ENCODE results near the gene IGF2R.
"Not testable (repeated sequence)": the region's sequence is repeated elsewhere in the genome, so short reads cannot be mapped to it uniquely, and the experiment has no call there.

Gene IGF2R

DNA sequence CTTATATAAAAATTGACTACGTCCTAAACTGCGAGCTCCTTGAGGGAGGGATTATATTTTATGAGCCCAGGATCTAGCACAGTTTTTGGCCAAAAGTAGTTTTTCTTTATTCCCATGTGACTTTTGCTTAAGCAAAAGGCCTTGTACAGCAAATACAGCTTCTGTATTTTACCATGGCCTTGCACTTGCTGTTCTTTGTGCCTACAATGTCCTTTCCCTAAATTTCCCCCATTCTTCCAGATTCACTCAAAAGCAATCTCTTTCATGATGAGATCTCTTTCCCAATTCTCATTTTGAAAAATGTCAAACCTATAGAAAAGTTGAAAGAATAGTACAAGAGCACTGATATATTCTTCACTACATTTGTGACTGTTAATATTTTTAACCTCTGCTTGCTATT lies 4.8 kb upstream of the IGF2R start:
- no peaks in the 10 kb centered on the region for H3K9me3 ChIP-seq (ENCODE audit: control insufficient read depth, low read length)
- H3K4me3 ChIP-seq (ENCODE audit: low read depth, low read length): no peak overlapping the region
- no peaks in the 10 kb centered on the region for H3K4me1 ChIP-seq
- TF ChIP-seq, protein P1, sequence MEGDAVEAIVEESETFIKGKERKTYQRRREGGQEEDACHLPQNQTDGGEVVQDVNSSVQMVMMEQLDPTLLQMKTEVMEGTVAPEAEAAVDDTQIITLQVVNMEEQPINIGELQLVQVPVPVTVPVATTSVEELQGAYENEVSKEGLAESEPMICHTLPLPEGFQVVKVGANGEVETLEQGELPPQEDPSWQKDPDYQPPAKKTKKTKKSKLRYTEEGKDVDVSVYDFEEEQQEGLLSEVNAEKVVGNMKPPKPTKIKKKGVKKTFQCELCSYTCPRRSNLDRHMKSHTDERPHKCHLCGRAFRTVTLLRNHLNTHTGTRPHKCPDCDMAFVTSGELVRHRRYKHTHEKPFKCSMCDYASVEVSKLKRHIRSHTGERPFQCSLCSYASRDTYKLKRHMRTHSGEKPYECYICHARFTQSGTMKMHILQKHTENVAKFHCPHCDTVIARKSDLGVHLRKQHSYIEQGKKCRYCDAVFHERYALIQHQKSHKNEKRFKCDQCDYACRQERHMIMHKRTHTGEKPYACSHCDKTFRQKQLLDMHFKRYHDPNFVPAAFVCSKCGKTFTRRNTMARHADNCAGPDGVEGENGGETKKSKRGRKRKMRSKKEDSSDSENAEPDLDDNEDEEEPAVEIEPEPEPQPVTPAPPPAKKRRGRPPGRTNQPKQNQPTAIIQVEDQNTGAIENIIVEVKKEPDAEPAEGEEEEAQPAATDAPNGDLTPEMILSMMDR (IDR thresholded peaks at IDR 0.05): no peak
- H3K79me2 ChIP-seq: no peaks in the 10 kb centered on the region
- no peak overlapping the region for H3K9ac ChIP-seq
- H3K4me2 ChIP-seq (ENCODE audit: low read length): no peak overlapping the region
- H3K27ac ChIP-seq: no peak overlapping the region
- H2AFZ ChIP-seq: no peak overlapping the region
- H3K27me3 ChIP-seq (ENCODE audit: control insufficient read depth, insufficient read depth, low read length): no peaks in the 10 kb centered on the region
- H3K36me3 ChIP-seq (ENCODE audit: control insufficient read depth, insufficient read depth, low read length): no peaks in the 10 kb centered on the region

DNA sequence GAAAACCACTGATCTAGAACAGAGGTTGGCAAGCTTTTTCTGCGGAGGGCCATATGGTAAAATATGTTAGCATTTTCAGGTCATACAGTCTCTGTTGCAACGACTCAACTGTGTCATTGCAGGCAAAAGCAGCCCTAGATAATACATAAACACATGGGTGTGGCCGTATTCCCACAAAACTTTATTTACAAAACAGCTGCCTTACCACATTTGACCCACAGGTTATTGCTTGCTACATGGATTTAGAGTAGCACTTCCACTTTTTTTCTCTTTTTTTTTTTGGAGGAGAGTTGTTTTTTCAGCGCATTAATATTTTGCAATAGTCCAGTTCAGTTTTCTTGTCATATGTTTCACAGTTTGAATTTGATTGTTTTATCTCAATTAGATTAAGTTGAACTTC lies 2.5 kb upstream of the IGF2R start:
- Histone ChIP-seq H3K79me2 (peaks cover 5% of the 10 kb centered on the region), H3K27me3 (ENCODE audit: control insufficient read depth, insufficient read depth, low read length) (no peaks in the 10 kb centered on the region), H3K4me2 (ENCODE audit: low read length) (no peak overlapping the region), H3K27ac (no peak overlapping the region), H3K9me3 (ENCODE audit: control insufficient read depth, low read length) (no peaks in the 10 kb centered on the region), H3K9ac (no peak overlapping the region), H3K4me3 (ENCODE audit: low read depth, low read length) (no peak overlapping the region), H2AFZ (no peak overlapping the region), H3K4me1 (no peaks in the 10 kb centered on the region), H3K36me3 (ENCODE audit: control insufficient read depth, insufficient read depth, low read length) (no peaks in the 10 kb centered on the region)
- TF ChIP-seq, protein P1 (IDR thresholded peaks at IDR 0.05): no peak

DNA sequence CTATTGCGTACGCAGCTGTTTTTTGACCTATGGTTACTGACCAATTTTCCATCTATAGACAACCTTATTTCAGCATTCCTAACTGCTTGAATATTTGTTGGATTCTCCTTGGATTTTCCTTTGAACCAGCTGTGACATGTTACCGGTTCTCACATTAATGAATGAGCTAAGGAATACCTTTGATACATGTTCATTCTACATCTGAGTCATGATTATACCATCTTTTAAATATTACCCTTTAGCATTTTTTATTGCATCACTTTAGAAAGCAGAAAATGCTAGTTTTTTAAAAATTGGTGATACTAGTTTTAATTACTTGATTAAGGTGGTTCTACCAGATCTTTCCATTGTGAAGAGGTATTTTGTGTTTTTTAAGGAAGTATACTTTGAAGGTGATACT lies 1.9 kb upstream of the IGF2R start:
- Histone ChIP-seq H3K79me2 (peaks cover 5% of the 10 kb centered on the region), H3K9me3 (ENCODE audit: control insufficient read depth, low read length) (no peaks in the 10 kb centered on the region), H3K27me3 (ENCODE audit: control insufficient read depth, insufficient read depth, low read length) (no peaks in the 10 kb centered on the region), H3K4me1 (no peaks in the 10 kb centered on the region), H3K27ac (no peak overlapping the region), H3K36me3 (ENCODE audit: control insufficient read depth, insufficient read depth, low read length) (no peaks in the 10 kb centered on the region), H3K9ac (no peak overlapping the region), H3K4me2 (ENCODE audit: low read length) (no peak overlapping the region), H3K4me3 (ENCODE audit: low read depth, low read length) (no peak overlapping the region), H2AFZ (no peak overlapping the region)
- TF ChIP-seq, protein P1 (IDR thresholded peaks at IDR 0.05): no peak

DNA sequence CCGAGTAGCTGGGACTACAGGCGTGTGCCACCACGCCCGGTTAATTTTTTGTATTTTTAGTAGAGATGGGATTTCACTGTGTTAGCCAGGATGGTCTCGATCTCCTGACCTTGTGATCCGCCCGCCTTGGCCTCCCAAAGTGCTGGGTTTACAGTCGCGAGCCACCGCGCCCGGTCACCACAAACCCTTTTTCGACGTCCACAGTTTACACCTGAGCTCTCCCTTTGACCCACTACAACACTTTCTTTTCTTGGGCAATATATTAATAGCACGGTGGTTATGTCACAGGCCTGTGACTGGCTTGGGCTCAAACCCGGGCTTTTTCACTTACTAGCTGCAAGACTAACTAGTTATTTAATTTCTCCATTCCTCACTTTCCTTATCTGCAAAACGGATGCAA lies 1.3 kb upstream of the IGF2R start:
- not testable (repeated sequence) for H3K27ac ChIP-seq; H3K4me1 ChIP-seq; H3K27me3 ChIP-seq (ENCODE audit: control insufficient read depth, insufficient read depth, low read length); H3K9ac ChIP-seq; H3K36me3 ChIP-seq (ENCODE audit: control insufficient read depth, insufficient read depth, low read length); H3K79me2 ChIP-seq; H3K4me3 ChIP-seq (ENCODE audit: low read depth, low read length); H3K9me3 ChIP-seq (ENCODE audit: control insufficient read depth, low read length); H3K4me2 ChIP-seq (ENCODE audit: low read length)
- H2AFZ ChIP-seq: peak overlapping the region; percentile 92

DNA sequence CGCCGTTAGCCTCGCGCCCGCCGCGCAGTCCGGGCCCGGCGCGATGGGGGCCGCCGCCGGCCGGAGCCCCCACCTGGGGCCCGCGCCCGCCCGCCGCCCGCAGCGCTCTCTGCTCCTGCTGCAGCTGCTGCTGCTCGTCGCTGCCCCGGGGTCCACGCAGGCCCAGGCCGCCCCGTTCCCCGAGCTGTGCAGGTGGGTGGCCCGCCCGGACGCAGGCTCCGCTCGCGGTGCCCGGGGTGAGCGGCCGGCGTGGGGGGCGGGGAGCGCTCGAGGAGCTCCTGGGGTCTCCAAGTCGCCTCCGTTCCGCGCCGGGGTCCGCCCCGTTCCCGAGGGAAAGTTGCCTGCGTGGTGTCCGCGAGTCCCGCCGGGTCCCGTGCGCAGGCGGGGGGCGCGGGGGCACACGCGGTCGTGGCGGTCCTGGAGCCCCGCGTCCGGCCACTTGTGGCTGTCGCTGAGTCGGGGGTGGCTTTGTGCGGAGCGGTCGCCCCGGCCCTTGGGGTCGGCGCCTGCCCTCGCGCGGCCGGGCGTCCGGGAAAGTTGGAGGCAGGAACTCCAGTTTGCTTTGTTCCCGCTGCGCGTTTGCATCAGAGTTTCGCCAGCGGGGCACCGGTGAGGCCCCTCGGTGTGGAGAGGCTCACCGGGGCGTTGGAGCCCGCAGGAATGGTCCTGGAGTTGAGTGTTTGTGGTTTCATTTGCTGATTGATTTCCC lies 476 bp downstream of the IGF2R start:
- Histone ChIP-seq H3K36me3 (ENCODE audit: control insufficient read depth, insufficient read depth, low read length) (no peaks in the 10 kb centered on the region), H3K9ac (no peak overlapping the region), H3K79me2 (peaks cover 11% of the 10 kb centered on the region), H3K4me1 (no peaks in the 10 kb centered on the region), H2AFZ (peak overlapping the region; percentile 64), H3K27ac (peak overlapping the region; percentile 62), H3K27me3 (ENCODE audit: control insufficient read depth, insufficient read depth, low read length) (no peaks in the 10 kb centered on the region), H3K9me3 (ENCODE audit: control insufficient read depth, low read length) (no peaks in the 10 kb centered on the region), H3K4me2 (ENCODE audit: low read length) (peak overlapping the region; percentile 74), H3K4me3 (ENCODE audit: low read depth, low read length) (peak overlapping the region; percentile 77)
- TF ChIP-seq, protein P1 (IDR thresholded peaks at IDR 0.05): no peak

Data from parathyroid adenoma (tissue), 2 donors.